GM18951 (cell line): ENCODE data around the gene FOXP4.

Source experiments
- POLR2A ChIP-seq: IDR thresholded peaks from 4 replicates; pipeline ENCODE4 v1.6.1; 2011; ENCODE audit warnings: mild to moderate bottlenecking; ENCODE audit not compliant: insufficient read length, insufficient read depth; ENCODE audit errors: extremely low read depth
- in situ Hi-C: fragments of 300-500 bp; cut with MboI; formaldehyde crosslinking; loops from one replicate; pipeline ENCODE4 v1.12.0; 2022; ENCODE audit warnings: low sequenced_read_pairs, mixed read lengths, inconsistent platforms; ENCODE audit not compliant: unreplicated experiment

Gene FOXP4

DNA sequence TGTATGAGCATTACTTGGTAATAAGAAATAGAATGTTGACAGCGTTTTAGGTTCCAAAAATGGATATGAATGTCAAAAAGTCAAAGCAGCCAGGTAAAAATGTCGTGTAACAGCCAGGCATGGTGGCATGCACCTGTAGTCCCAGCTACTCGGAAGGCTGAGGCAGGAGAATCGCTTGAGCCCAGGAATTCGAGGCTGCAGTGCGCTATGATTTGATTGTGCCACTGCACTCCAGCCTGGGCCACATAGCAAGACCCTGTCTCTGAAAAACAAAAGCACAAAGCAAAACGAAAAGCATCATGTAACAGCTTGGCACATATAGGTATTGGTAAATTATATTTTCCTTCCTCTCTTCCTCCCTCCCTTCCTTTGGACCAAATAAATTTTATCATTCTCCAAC is 16.2 kb upstream of the FOXP4 start:
- in situ Hi-C loops = no loop called here

GRCh38 chr6:41530476-41530875 is 15.7 kb upstream of the FOXP4 start:
- in situ Hi-C loops = no loop called here
- no peak for TF ChIP-seq POLR2A

More for the DNA sequence above, 16.2 kb upstream of the FOXP4 start:
- no peak for TF ChIP-seq POLR2A

DNA sequence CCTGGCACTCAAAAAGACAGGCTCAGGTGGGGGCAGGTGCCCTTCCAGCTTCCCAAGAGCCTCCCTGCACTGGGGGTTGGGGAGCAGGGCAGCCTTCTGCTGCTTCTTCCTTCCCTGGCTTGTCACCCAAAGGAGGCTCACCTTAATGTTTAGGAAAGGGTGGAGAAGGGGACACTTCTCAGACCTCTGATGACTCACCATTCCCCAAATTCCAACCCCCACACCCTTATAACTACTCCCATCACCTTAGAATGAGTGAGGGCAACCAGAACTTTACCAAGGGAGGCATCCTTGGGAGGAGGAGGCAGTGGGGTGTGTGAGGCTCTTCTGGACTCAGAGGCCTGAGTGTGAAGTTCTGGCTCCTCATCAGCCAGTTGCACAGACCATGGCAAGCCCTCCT is 15.2 kb upstream of the FOXP4 start:
- no peak for TF ChIP-seq POLR2A
- in situ Hi-C loops = no loop called here

DNA sequence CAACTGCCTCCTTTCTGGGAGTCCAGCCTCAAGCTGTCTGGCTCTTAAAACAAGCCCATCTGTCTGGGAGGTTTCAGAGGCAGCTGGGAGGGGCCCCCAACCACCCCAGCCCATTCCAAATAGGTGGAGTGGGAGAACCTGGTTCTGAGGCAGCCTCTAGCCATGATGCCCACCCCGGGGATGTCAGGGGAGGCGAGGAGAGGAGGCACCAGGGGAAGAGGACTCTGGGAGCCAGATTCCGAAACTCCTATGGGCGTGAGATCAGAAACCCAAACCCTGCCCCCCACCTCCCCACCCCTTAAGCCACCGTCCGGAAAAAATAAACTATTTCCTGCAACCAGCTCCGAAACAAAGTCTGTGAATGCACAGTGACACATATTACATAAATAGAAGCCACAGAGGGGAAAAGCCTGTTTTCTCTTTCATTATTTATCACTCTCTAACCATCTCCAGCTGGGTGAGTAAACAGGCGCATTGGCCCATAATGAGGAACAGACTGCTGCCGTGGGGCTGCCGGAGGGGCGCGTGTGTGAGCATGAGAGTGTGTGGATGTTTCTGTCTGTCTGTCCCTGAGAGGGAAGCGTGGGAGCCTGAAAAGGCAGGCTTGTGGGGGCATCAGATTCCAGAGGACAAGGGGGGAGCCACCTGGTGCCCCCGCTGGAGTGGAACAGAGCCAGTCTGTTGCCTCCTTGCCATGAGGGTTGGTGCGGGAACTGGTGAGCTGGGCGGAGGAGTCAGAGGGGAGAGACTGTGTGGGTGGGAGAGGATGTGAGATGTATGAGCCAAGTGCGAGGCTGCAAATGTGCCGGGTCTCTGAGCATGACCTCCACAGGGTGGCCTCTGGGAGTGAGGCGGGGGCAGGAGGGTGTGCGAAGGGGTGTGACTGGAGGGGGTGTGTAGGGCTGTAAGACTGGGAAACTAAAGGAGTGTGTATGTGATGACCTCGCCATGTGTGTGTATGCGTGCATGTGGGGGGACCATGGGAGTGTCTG is 14.3 kb upstream of the FOXP4 start:
- in situ Hi-C loops = no loop called here
- peak; percentile 13 for TF ChIP-seq POLR2A

GRCh38 chr6:41535766-41536165 is 10.4 kb upstream of the FOXP4 start:
- in situ Hi-C loops = no loop called here
- TF ChIP-seq POLR2A = no peak

GRCh38 chr6:41536795-41537758 is 9.1 kb upstream of the FOXP4 start:
- in situ Hi-C loops = no loop called here
- TF ChIP-seq POLR2A = no peak

- in situ Hi-C loops = no loop called here
Observed at GRCh38 chr6:41538556-41539182, 7.5 kb upstream of the FOXP4 start.

DNA sequence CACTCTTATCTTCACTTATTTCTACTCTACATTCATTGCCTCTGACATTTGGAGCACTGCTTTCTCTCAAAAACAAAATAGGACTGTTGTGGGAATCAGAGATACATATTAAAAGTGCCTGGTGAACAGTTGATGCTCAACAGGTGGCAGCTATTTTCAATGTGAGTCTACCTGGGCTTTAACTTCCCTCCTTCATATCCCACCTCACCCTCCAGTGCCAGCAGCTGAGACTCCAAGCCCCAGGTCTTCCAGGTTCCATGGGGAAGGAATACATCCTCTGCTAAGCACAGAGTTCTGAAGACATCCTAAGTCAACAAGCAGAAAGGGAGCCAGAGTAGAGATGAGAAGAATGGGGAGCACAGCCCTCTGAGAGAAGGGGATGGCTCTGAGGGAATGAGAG is 7.0 kb upstream of the FOXP4 start:
- in situ Hi-C loops = no loop called here
- TF ChIP-seq POLR2A = no peak

More at GRCh38 chr6:41538556-41539182, 7.5 kb upstream of the FOXP4 start:
- TF ChIP-seq POLR2A = no peak

GRCh38 chr6:41541364-41541763 is 4.8 kb upstream of the FOXP4 start:
- TF ChIP-seq POLR2A = no peak
- in situ Hi-C loops = no loop called here

DNA sequence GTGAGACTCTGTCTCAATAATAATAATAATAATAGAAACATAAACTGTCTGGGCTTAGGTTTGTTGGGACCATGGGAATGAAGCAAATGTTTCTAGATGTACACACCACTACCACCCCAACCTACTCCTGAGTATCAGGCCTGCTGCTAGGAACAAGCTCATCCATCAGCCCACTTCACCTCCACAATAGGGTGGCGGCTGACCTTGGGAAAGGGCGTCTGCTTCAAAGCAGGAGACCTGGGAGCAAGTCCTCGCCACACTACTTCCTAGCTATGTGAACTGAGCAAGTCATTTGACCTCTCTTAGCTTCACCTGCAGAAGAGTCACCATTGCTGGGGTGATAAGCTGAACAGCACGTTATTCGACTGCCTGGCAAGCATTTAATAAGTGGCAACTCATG is 3.1 kb upstream of the FOXP4 start:
- TF ChIP-seq POLR2A = no peak
- in situ Hi-C loops = no loop called here

DNA sequence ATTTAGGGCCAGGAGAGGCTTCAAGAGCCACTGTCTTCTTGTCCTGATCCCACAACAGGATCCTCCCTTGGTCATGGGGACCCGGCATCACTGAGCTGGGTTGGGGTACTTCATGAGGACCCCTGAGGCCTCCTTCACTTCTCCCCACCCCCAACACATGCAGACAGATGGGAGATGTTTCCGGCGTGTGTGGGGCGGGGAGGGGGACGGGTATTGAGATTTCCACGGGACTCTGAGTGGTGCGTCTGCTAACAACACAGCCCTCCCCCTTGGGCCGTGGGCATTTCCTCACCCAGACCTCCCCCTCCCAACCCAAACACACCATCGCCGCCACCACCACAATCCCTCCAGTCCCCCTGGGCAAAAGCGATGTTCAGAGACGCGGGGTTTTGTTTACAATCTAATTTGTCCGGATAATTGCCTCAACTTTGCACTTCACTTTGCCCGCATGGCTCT is 906 bp upstream of the FOXP4 start:
- in situ Hi-C loops = no loop called here
- no peak for TF ChIP-seq POLR2A

DNA sequence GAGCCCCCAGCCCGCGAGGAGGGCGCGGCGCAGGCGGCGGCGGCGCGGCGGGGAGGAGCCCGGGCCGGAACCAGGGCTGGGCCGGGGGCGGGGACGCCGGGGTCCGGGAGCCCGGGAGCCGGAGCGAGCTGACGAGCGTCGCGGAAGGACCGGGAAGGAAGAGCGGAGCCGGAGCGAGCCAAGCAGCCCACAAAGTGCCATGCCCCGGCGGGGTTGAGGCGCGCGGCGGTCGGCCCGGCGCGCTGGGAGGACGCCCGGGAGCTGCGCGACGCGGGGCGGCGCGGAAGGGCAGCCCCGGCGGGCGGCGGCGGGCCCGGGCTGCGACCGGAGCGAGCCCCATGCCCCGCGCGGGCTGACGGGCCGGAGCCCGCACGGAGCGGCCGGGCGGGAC is 289 bp downstream of the FOXP4 start:
- in situ Hi-C loops = no loop called here
- TF ChIP-seq POLR2A = peak; percentile 24
